Body of pancreas (tissue), 4 donors: ENCODE results near the gene ADAM17.

Experiments used
- POLR2A ChIP-seq, 3 donors: fragments of 450-650 bp; IDR thresholded peaks; one replicate each; pipeline ENCODE4 v1.6.1; 2016; ENCODE audit warnings: antibody characterized with exemption in 3 of 3, mild to moderate bottlenecking in 2 of 3
- TF ChIP-seq, protein P1 (sequence below), 7 experiments: fragments of 450-650 bp in 4 of 7; fragments of 200-600 bp in 3 of 7; sonication (generic) in 3 of 7; IDR thresholded peaks; one replicate each; pipeline ENCODE4 v1.5.1; 2016 to 2019; ENCODE audit warnings: antibody characterized with exemption in 7 of 7

DNA sequence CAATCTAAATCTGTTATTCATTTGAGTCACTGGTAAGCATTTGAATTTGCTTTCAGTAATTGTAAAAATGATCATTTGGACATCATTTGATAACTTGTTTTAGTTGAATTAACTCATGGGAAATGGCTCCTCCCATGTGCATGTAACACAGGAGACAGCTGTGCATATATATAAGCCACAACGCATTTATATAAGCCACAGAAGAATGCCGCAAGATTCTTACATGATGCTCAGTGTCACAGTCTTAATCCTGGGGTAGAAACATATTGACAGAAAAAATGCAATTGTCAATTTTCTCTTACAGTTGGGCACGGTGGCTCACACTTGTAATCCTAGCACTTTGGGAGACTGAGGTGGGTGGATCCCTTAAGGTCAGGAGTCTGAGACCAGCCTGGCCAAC lies 94.6 kb downstream of the ADAM17 start:
- TF ChIP-seq, protein P1, sequence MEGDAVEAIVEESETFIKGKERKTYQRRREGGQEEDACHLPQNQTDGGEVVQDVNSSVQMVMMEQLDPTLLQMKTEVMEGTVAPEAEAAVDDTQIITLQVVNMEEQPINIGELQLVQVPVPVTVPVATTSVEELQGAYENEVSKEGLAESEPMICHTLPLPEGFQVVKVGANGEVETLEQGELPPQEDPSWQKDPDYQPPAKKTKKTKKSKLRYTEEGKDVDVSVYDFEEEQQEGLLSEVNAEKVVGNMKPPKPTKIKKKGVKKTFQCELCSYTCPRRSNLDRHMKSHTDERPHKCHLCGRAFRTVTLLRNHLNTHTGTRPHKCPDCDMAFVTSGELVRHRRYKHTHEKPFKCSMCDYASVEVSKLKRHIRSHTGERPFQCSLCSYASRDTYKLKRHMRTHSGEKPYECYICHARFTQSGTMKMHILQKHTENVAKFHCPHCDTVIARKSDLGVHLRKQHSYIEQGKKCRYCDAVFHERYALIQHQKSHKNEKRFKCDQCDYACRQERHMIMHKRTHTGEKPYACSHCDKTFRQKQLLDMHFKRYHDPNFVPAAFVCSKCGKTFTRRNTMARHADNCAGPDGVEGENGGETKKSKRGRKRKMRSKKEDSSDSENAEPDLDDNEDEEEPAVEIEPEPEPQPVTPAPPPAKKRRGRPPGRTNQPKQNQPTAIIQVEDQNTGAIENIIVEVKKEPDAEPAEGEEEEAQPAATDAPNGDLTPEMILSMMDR (IDR thresholded peaks at IDR 0.05) = no peak
- no peak for TF ChIP-seq POLR2A (IDR thresholded peaks at IDR 0.05)
